CD4-positive, alpha-beta T cell treated with Interleukin-12 subunit alpha and Interleukin-12 subunit beta, for 1 hour (primary cell): ENCODE results near the gene LRP10.

ENCODE experiments used
- DNase-seq: peaks from one replicate; pipeline ENCODE4 v3.0.0-alpha.2; 2020

The LRP10 gene

GRCh38 chr14:22925513-22925912 is 54.0 kb downstream of the LRP10 start:
- DNase-seq: no peak

- no peak for DNase-seq
Measured at GRCh38 chr14:22926316-22926715, 54.8 kb downstream of the LRP10 start.

GRCh38 chr14:22928237-22929103 is 56.9 kb downstream of the LRP10 start:
- no peak for DNase-seq

GRCh38 chr14:22929104-22929960 is 57.8 kb downstream of the LRP10 start, which contains the start of gene PRMT5:
Gene PRMT5, minus strand, starts transcription at chr14:22929376. Its CDS starts 15 bp downstream, at chr14:22929361.
- DNase-seq: peak; percentile 99

GRCh38 chr14:22929961-22930364 is 58.4 kb downstream of the LRP10 start:
- DNase-seq: no peak
